ENCODE data around the gene TMEM131L. TPM values are rescaled to one million over a fixed set of nuclear protein-coding genes. Genes with fewer than 3 reads are reported as not detected.

TMEM131L gene
- total RNA-seq, 1 donor from 2014 or later: 7.9 TPM

GRCh38 chr4:153537493-153537960 is 71.4 kb downstream of the TMEM131L start:
- no peaks in the 10 kb centered on the region for H3K27me3 ChIP-seq (ENCODE audit: control insufficient read depth, insufficient read depth, low read length)
- H3K4me3 ChIP-seq (ENCODE audit: low read depth, low read length): no peak overlapping the region
- FAIRE-seq: no peak
- H3K36me3 ChIP-seq (ENCODE audit: control insufficient read depth, insufficient read depth, low read length): no peaks in the 10 kb centered on the region
- no peak for TF ChIP-seq CTCF (IDR thresholded peaks at IDR 0.05; ENCODE audit: insufficient read depth, low read length, severe bottlenecking)
- DNase-seq (ENCODE audit: low read depth): no peak

DNA sequence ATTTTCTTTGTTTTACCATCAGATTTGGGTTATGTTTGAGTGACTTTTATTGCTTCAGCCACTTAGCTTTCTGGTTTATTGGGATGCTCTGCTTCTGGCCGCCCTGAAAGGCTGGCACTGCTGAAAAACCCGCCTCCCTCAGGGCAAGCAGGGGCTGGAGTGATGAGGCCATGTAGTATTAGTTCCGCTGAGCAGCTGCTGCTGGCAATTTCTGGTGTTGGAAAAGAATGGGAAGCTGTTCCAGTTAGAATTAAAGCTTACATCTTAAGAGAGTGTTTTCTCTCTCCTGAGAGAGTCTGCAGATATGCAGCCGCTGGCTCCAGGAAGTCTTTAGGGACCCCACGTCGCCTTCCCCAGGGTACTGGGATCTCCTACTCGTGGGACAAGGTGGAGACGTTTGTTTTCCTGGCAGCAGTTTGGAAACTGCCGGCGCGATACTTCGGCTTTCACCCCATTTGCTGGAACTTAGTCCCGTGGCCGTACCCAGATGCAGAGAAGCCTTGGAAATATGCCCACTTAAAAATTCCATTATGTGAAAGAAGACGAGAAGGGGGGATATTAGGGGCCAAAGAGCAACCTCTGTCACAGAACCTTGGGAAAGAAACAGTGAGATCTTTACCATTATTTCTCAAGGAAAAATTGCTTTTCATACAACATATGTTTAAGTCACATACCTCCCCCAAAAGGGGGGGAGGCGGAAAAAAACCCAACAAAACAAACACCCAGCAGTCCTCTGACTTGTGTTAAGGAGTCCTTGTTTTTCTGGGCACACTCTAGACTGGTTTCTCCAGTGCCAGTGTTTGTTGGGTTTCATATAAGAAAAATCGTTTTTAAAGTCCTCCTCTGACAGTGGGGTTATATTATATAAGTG is 72.6 kb downstream of the TMEM131L start:
- DNase-seq (ENCODE audit: low read depth): peak; percentile 12
- FAIRE-seq: no peak
- no peak for TF ChIP-seq CTCF (IDR thresholded peaks at IDR 0.05; ENCODE audit: insufficient read depth, low read length, severe bottlenecking)

GRCh38 chr4:153539422-153539821 is 73.3 kb downstream of the TMEM131L start:
- no peak overlapping the region for H3K4me3 ChIP-seq (ENCODE audit: low read depth, low read length)

More for the DNA sequence above, 72.6 kb downstream of the TMEM131L start:
- H3K36me3 ChIP-seq (ENCODE audit: control insufficient read depth, insufficient read depth, low read length): no peaks in the 10 kb centered on the region
- H3K27me3 ChIP-seq (ENCODE audit: control insufficient read depth, insufficient read depth, low read length): no peaks in the 10 kb centered on the region
- H3K4me3 ChIP-seq (ENCODE audit: low read depth, low read length): no peak overlapping the region

DNA sequence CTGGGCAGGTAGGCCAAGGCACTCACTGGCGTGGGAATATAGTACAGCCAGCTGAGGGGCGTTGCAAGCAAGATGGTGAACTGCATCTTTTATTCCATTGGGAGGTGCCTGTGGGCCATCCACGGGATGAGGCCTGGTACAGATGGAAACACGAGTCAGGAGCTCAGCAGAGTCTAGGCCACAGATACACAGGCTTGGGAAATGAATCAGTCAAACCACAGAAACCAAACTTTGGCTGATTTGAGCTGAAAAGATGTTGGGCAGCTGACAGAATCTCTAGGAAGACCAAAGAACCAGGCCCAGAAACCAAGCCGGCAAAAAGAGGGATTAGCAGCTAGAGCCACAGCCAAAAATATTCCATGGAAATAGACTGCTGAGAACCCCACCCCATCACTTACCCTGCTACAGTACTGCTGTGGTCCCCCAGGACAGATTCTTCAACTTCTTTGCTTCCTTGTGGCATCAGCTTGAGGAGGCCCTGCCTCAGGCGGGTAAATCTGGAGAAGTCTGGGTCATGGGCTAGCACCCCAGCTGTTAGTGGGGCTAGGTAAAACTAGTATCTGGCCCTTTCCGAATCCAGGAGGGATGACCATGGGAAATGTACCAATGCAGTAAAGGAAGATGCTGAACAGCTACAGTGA is 75.4 kb downstream of the TMEM131L start:
- TF ChIP-seq CTCF (IDR thresholded peaks at IDR 0.05; ENCODE audit: insufficient read depth, low read length, severe bottlenecking): no peak
- FAIRE-seq: peak; percentile 43
- Histone ChIP-seq H3K36me3 (ENCODE audit: control insufficient read depth, insufficient read depth, low read length) (no peaks in the 10 kb centered on the region), H3K27me3 (ENCODE audit: control insufficient read depth, insufficient read depth, low read length) (no peaks in the 10 kb centered on the region), H3K4me3 (ENCODE audit: low read depth, low read length) (no peak overlapping the region)
- DNase-seq (ENCODE audit: low read depth): peak; percentile 32

More at GRCh38 chr4:153539422-153539821, 73.3 kb downstream of the TMEM131L start:
- no peak for FAIRE-seq
- TF ChIP-seq CTCF (IDR thresholded peaks at IDR 0.05; ENCODE audit: insufficient read depth, low read length, severe bottlenecking): no peak
- Histone ChIP-seq H3K27me3 (ENCODE audit: control insufficient read depth, insufficient read depth, low read length) (no peaks in the 10 kb centered on the region), H3K36me3 (ENCODE audit: control insufficient read depth, insufficient read depth, low read length) (no peaks in the 10 kb centered on the region)
- no peak for DNase-seq (ENCODE audit: low read depth)

DNA sequence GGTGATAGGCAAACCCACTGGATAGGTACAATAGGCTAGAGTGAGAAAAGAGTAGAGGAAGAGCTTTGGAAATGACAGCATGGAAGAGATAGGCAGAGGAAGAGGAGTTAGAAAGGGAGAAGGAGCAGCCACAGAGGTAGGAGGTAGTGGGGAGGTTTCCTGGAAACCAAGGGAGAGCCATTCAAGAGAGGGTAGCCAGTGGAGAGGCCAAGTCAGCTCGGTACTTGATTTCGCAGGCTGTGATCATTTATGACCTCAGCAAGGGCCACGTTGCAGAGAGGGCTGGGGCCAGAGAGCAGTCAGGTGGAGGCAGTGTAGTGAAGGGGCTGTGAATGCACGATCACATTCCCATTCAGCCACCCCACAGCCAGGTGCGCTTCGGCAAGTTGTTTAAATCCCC is 76.0 kb downstream of the TMEM131L start:
- Histone ChIP-seq H3K4me3 (ENCODE audit: low read depth, low read length) (no peak overlapping the region), H3K27me3 (ENCODE audit: control insufficient read depth, insufficient read depth, low read length) (no peaks in the 10 kb centered on the region), H3K36me3 (ENCODE audit: control insufficient read depth, insufficient read depth, low read length) (no peaks in the 10 kb centered on the region)
- TF ChIP-seq CTCF (IDR thresholded peaks at IDR 0.05; ENCODE audit: insufficient read depth, low read length, severe bottlenecking): no peak
- DNase-seq (ENCODE audit: low read depth) (no peak), FAIRE-seq (no peak)

Measured in bronchial epithelial cell (primary cell).